ENCODE results near the gene GALC.

The GALC gene

GRCh38 chr14:87898301-87898700, 94.7 kb downstream of the GALC start:
- H3F3A ChIP-seq (ENCODE audit: control insufficient read depth, insufficient read depth), result no peaks in the 10 kb centered on the region
- H3K4me1 ChIP-seq (ENCODE audit: control insufficient read depth, low read length), result no peaks in the 10 kb centered on the region
- H3K79me2 ChIP-seq (ENCODE audit: control insufficient read depth, low read length), result no peaks in the 10 kb centered on the region
- no peak overlapping the region for H3K27ac ChIP-seq (ENCODE audit: low read depth, low read length)
- no peaks in the 10 kb centered on the region for H3K36me3 ChIP-seq (ENCODE audit: control insufficient read depth, low read length)
- H3K9me3 ChIP-seq (ENCODE audit: control insufficient read depth, insufficient read depth, low read length), result no peaks in the 10 kb centered on the region
- H3K4me2 ChIP-seq (ENCODE audit: low read length), result no peak overlapping the region
- H3K9me2 ChIP-seq (replicated peaks; ENCODE audit: control insufficient read depth, low read length), result no peaks in the 10 kb centered on the region
- no peak for TF ChIP-seq EZH2phosphoT487 (IDR thresholded peaks at IDR 0.05; ENCODE audit: borderline replicate concordance, low read length)
- TF ChIP-seq CTCF (IDR thresholded peaks at IDR 0.05; ENCODE audit: low read depth, low read length, poor library complexity, severe bottlenecking), result no peak
- H3K27me3 ChIP-seq (ENCODE audit: control insufficient read depth, low read length), result peaks cover 16% of the 10 kb centered on the region
- H3K4me3 ChIP-seq (ENCODE audit: low read length), result no peak overlapping the region
- H4K20me1 ChIP-seq (ENCODE audit: control insufficient read depth, insufficient read depth, low read depth, low read length), result no peaks in the 10 kb centered on the region

- no peak overlapping the region for H3K27ac ChIP-seq (ENCODE audit: low read depth, low read length)
These were observed 96.3 kb downstream of the GALC start for GRCh38 chr14:87896393-87897380.

GRCh38 chr14:87894920-87895319, 98.1 kb downstream of the GALC start:
- no peaks in the 10 kb centered on the region for H3K9me3 ChIP-seq (ENCODE audit: control insufficient read depth, insufficient read depth, low read length)
- TF ChIP-seq EZH2phosphoT487 (IDR thresholded peaks at IDR 0.05; ENCODE audit: borderline replicate concordance, low read length) (no peak), CTCF (IDR thresholded peaks at IDR 0.05; ENCODE audit: low read depth, low read length, poor library complexity, severe bottlenecking) (no peak)
- H3K36me3 ChIP-seq (ENCODE audit: control insufficient read depth, low read length), result no peaks in the 10 kb centered on the region
- no peaks in the 10 kb centered on the region for H3K9me2 ChIP-seq (replicated peaks; ENCODE audit: control insufficient read depth, low read length)
- no peak overlapping the region for H3K4me3 ChIP-seq (ENCODE audit: low read length)
- H3K27ac ChIP-seq (ENCODE audit: low read depth, low read length), result no peak overlapping the region
- no peaks in the 10 kb centered on the region for H3F3A ChIP-seq (ENCODE audit: control insufficient read depth, insufficient read depth)
- H3K27me3 ChIP-seq (ENCODE audit: control insufficient read depth, low read length), result peaks cover 16% of the 10 kb centered on the region
- no peak overlapping the region for H3K4me2 ChIP-seq (ENCODE audit: low read length)
- no peaks in the 10 kb centered on the region for H4K20me1 ChIP-seq (ENCODE audit: control insufficient read depth, insufficient read depth, low read depth, low read length)
- no peaks in the 10 kb centered on the region for H3K79me2 ChIP-seq (ENCODE audit: control insufficient read depth, low read length)
- no peaks in the 10 kb centered on the region for H3K4me1 ChIP-seq (ENCODE audit: control insufficient read depth, low read length)

More at GRCh38 chr14:87896393-87897380, 96.3 kb downstream of the GALC start:
- Histone ChIP-seq H3F3A (ENCODE audit: control insufficient read depth, insufficient read depth) (no peaks in the 10 kb centered on the region), H3K9me3 (ENCODE audit: control insufficient read depth, insufficient read depth, low read length) (no peaks in the 10 kb centered on the region), H3K27me3 (ENCODE audit: control insufficient read depth, low read length) (peaks cover 16% of the 10 kb centered on the region), H3K9me2 (replicated peaks; ENCODE audit: control insufficient read depth, low read length) (no peaks in the 10 kb centered on the region), H3K4me3 (ENCODE audit: low read length) (no peak overlapping the region), H3K4me1 (ENCODE audit: control insufficient read depth, low read length) (no peaks in the 10 kb centered on the region), H3K4me2 (ENCODE audit: low read length) (no peak overlapping the region), H3K36me3 (ENCODE audit: control insufficient read depth, low read length) (no peaks in the 10 kb centered on the region), H4K20me1 (ENCODE audit: control insufficient read depth, insufficient read depth, low read depth, low read length) (no peaks in the 10 kb centered on the region), H3K79me2 (ENCODE audit: control insufficient read depth, low read length) (no peaks in the 10 kb centered on the region)
- no peak for TF ChIP-seq EZH2phosphoT487 (IDR thresholded peaks at IDR 0.05; ENCODE audit: borderline replicate concordance, low read length)
- TF ChIP-seq CTCF (IDR thresholded peaks at IDR 0.05; ENCODE audit: low read depth, low read length, poor library complexity, severe bottlenecking), result peak; percentile 69

Measured in DOHH2 (cell line).